GM12891 (cell line): ENCODE measurements around the gene SFMBT1.

Experiments
- PAX5 ChIP-seq: IDR thresholded peaks from 2 replicates; pipeline ENCODE4 v1.6.1; 2011; ENCODE audit warnings: low read length, moderate library complexity, mild to moderate bottlenecking; ENCODE audit not compliant: insufficient read depth, severe bottlenecking
- POLR2A ChIP-seq: IDR thresholded peaks from 2 replicates; pipeline ENCODE4 v1.6.1; 2011; ENCODE audit warnings: low read depth, low read length, control low read depth
- POLR2AphosphoS5 ChIP-seq: IDR thresholded peaks from 2 replicates; pipeline ENCODE4 v1.6.1; 2011; ENCODE audit warnings: low read depth, low read length, control low read depth
- POU2F2 ChIP-seq: IDR thresholded peaks from 2 replicates; pipeline ENCODE4 v1.6.1; 2011; ENCODE audit warnings: low read depth, mild to moderate bottlenecking, control low read depth, low read length, moderate library complexity
- SPI1 ChIP-seq: IDR thresholded peaks from 2 replicates; pipeline ENCODE4 v1.6.1; 2011; ENCODE audit warnings: low read depth, low read length, control low read depth
- TAF1 ChIP-seq: IDR thresholded peaks from 2 replicates; pipeline ENCODE4 v1.6.1; 2011; ENCODE audit warnings: low read depth, low read length, control low read depth

DNA sequence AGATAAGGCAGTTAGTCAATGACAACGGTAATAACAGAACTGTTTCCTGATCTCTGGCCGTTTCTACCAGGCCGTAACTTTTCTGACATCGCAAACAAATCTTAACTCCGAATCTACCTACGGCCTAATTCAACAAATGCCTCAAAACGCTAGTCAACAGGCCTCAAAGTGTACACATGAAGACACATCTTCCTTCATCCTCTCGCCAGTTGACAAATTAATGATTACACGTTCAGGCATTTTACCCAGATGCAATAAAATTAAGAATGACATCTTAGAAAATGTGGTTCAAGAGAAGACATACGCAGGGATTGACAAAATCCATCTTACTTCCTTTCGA lies 1.5 kb downstream of the SFMBT1 start:
- TF ChIP-seq POLR2A (no peak), POLR2AphosphoS5 (no peak), TAF1 (no peak), SPI1 (no peak), PAX5 (no peak), POU2F2 (no peak)
